Measurements from ENCODE around the gene HMGCS2. TPM values are rescaled to one million over a fixed set of nuclear protein-coding genes. Genes with fewer than 3 reads are reported as not detected.

The HMGCS2 gene
- total and polyA plus RNA-seq, 4 donors: 297 to 944 (median 841) TPM

DNA sequence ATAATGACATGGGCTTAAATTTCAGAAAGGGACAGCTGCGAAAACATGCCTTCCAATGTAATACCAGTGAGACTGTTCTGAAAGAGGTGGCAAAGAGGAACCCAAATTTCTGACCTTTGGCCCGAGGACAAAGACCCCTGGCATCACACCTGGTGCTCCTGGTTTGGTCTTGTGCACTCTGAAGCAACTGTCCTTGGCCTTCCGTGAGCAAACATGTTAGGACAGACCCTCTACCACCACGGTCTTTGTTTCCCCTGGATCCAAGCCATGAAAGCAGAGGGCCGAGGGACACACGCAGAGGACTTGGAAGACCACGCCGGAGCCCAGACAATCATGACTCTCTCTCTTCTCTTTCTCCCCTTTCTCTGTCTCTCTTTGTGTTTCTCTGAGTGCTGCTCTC, 36.5 kb upstream of the HMGCS2 start (continued):
- TF ChIP-seq, protein P1, sequence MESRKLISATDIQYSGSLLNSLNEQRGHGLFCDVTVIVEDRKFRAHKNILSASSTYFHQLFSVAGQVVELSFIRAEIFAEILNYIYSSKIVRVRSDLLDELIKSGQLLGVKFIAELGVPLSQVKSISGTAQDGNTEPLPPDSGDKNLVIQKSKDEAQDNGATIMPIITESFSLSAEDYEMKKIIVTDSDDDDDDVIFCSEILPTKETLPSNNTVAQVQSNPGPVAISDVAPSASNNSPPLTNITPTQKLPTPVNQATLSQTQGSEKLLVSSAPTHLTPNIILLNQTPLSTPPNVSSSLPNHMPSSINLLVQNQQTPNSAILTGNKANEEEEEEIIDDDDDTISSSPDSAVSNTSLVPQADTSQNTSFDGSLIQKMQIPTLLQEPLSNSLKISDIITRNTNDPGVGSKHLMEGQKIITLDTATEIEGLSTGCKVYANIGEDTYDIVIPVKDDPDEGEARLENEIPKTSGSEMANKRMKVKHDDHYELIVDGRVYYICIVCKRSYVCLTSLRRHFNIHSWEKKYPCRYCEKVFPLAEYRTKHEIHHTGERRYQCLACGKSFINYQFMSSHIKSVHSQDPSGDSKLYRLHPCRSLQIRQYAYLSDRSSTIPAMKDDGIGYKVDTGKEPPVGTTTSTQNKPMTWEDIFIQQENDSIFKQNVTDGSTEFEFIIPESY (IDR thresholded peaks at IDR 0.05): no peak
- TF ChIP-seq TAF1 (conservative IDR thresholded peaks at IDR 0.05): no peak

DNA sequence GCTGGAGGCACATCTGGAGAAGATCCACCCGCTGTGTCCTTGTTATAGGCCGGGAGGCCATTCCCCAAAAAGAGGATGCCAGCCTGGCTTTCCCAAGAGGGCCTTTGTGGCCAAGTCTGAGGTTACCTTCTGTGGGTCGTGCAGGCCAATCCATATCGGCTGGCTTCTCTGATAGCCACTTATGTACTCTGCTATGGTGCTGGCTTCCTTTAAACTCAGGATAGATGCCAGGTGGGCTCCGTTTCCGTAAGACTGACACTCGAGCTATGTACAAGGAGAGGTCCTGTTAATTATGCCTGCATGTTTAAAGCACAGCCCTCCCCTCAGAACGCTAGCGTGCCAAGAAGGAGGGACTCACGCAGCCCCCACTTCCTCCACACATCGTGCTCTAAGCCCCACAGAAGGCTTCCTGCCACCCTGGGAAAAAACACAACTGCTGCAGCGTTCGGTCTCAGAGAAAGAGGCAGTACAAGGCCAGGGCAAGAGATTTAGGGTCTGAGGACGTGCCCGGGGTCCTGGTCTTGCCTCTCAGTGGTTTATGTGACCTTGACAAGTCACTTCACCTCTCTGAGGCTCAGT, 31.0 kb upstream of the HMGCS2 start:
- 87% methylated on average over 15 of the region's 15 CpGs for WGBS
- H3K27me3 ChIP-seq (ENCODE audit: control insufficient read depth in 4 of 4, insufficient read depth in 4 of 4, low read length in 3 of 4): no peaks in the 10 kb centered on the region

DNA sequence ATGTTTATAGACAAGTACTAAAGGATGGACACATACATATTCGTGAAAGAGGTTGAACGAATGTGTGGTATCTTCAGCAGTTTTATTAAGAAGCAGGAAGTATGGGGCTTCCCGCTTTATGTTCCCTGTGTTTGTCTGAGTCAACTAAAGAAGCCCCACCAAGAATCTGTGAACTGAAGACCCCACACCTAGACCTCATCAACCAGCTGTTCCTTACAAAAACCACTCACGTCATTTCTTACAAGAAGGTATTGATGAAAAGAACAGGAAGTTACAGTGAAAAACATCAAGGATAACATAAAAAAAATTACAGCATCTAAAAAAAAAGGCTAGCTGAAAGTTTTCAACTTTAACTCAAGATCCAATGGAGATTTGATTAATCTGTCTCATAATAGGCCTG, 30.3 kb upstream of the HMGCS2 start:
- DNase-seq (ENCODE audit: low spot score): no peak
- WGBS: 94% methylated on average over 4 of the region's 4 CpGs
- H3K4me1 ChIP-seq (ENCODE audit: control insufficient read depth in 4 of 4, insufficient read depth in 4 of 4, low read length in 3 of 4): peaks cover 0 to 5% (median 0%) of the 10 kb centered on the region in 4 donors
- no peaks in the 10 kb centered on the region for H3K36me3 ChIP-seq (ENCODE audit: control insufficient read depth in 4 of 4, insufficient read depth in 3 of 4, low read depth in 1 of 4, low read length in 3 of 4)
- no peak overlapping the region for H3K9ac ChIP-seq (ENCODE audit: low read depth in 1 of 2, low read length in 2 of 2)
- H3K9me3 ChIP-seq (ENCODE audit: control insufficient read depth in 4 of 4, low read length in 3 of 4): no peaks in the 10 kb centered on the region
- no peaks in the 10 kb centered on the region for H3K27me3 ChIP-seq (ENCODE audit: control insufficient read depth in 4 of 4, insufficient read depth in 4 of 4, low read length in 3 of 4)
- H3K4me3 ChIP-seq (ENCODE audit: low read depth in 1 of 3, low read length in 3 of 3): no peak overlapping the region
- TF ChIP-seq FOXA1 (IDR thresholded peaks at IDR 0.05) (no peak), EGR1 (IDR thresholded peaks at IDR 0.05; ENCODE audit: low read depth in 2 of 2) (no peak), GABPA (IDR thresholded peaks at IDR 0.05 in 1 of 2, conservative IDR thresholded peaks at IDR 0.05 in 1 of 2) (no peak), YY1 (IDR thresholded peaks at IDR 0.05) (no peak), RAD21 (IDR thresholded peaks at IDR 0.05) (no peak), HNF4G (IDR thresholded peaks at IDR 0.05) (no peak)
- TF ChIP-seq, protein P2, sequence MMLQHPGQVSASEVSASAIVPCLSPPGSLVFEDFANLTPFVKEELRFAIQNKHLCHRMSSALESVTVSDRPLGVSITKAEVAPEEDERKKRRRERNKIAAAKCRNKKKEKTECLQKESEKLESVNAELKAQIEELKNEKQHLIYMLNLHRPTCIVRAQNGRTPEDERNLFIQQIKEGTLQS (IDR thresholded peaks at IDR 0.05): no peak
- no peak overlapping the region for H3K27ac ChIP-seq (ENCODE audit: low read depth in 1 of 2, low read length in 2 of 2)

More for the DNA sequence above, 31.0 kb upstream of the HMGCS2 start:
- TF ChIP-seq HNF4A (conservative IDR thresholded peaks at IDR 0.05) (no peak), NR2F2 (IDR thresholded peaks at IDR 0.05) (no peak), YY1 (IDR thresholded peaks at IDR 0.05) (no peak)
- TF ChIP-seq, protein P3, sequence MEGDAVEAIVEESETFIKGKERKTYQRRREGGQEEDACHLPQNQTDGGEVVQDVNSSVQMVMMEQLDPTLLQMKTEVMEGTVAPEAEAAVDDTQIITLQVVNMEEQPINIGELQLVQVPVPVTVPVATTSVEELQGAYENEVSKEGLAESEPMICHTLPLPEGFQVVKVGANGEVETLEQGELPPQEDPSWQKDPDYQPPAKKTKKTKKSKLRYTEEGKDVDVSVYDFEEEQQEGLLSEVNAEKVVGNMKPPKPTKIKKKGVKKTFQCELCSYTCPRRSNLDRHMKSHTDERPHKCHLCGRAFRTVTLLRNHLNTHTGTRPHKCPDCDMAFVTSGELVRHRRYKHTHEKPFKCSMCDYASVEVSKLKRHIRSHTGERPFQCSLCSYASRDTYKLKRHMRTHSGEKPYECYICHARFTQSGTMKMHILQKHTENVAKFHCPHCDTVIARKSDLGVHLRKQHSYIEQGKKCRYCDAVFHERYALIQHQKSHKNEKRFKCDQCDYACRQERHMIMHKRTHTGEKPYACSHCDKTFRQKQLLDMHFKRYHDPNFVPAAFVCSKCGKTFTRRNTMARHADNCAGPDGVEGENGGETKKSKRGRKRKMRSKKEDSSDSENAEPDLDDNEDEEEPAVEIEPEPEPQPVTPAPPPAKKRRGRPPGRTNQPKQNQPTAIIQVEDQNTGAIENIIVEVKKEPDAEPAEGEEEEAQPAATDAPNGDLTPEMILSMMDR (IDR thresholded peaks at IDR 0.05; ENCODE audit: low read depth, low read length, missing input control): no peak
- H3K9me3 ChIP-seq (ENCODE audit: control insufficient read depth in 4 of 4, low read length in 3 of 4): no peaks in the 10 kb centered on the region
- no peak overlapping the region for H3K4me3 ChIP-seq (ENCODE audit: low read depth in 1 of 3, low read length in 3 of 3)
- no peaks in the 10 kb centered on the region for H3K36me3 ChIP-seq (ENCODE audit: control insufficient read depth in 4 of 4, insufficient read depth in 3 of 4, low read depth in 1 of 4, low read length in 3 of 4)
- no peak overlapping the region for H3K27ac ChIP-seq (ENCODE audit: low read depth in 1 of 2, low read length in 2 of 2)
- DNase-seq (ENCODE audit: low spot score): no peak
- no peak overlapping the region for H3K9ac ChIP-seq (ENCODE audit: low read depth in 1 of 2, low read length in 2 of 2)
- H3K4me1 ChIP-seq (ENCODE audit: control insufficient read depth in 4 of 4, insufficient read depth in 4 of 4, low read length in 3 of 4): peaks cover 0 to 4% (median under 1%) of the 10 kb centered on the region in 4 donors

DNA sequence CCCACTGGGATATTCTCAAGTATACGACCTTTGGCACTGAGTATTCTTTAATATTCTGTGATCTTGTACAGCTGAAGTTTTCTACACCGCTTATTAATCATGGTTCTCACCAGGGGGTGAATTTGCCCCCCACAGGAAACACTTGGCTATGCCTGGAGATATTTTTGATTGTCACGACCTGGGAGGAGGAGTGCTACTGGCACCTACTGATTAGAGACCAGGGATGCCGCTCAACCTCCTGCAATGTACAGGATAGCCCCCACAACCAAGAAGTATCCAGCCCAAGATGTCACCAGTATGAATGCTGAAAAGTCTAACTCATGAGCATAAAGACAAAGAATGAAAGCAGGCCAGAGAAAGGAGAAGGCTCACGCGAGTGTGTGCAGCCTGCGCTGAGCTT, 28.9 kb upstream of the HMGCS2 start:
- peaks cover 0 to 5% (median 0%) of the 10 kb centered on the region in 4 donors for H3K4me1 ChIP-seq (ENCODE audit: control insufficient read depth in 4 of 4, insufficient read depth in 4 of 4, low read length in 3 of 4)
- no peak overlapping the region for H3K9ac ChIP-seq (ENCODE audit: low read depth in 1 of 2, low read length in 2 of 2)

More for the DNA sequence above, 28.9 kb upstream of the HMGCS2 start:
- DNase-seq (ENCODE audit: low spot score): no peak
- Histone ChIP-seq H3K27me3 (ENCODE audit: control insufficient read depth in 4 of 4, insufficient read depth in 4 of 4, low read length in 3 of 4) (no peaks in the 10 kb centered on the region), H3K9me3 (ENCODE audit: control insufficient read depth in 4 of 4, low read length in 3 of 4) (no peaks in the 10 kb centered on the region), H3K36me3 (ENCODE audit: control insufficient read depth in 4 of 4, insufficient read depth in 3 of 4, low read depth in 1 of 4, low read length in 3 of 4) (no peaks in the 10 kb centered on the region), H3K4me3 (ENCODE audit: low read depth in 1 of 3, low read length in 3 of 3) (no peak overlapping the region), H3K27ac (ENCODE audit: low read depth in 1 of 2, low read length in 2 of 2) (no peak overlapping the region)
- no peak for TF ChIP-seq EGR1 (IDR thresholded peaks at IDR 0.05; ENCODE audit: low read depth in 2 of 2)
- TF ChIP-seq, protein P3 (IDR thresholded peaks at IDR 0.05; ENCODE audit: low read depth, low read length, missing input control): no peak
- no peak for TF ChIP-seq NR2F2 (IDR thresholded peaks at IDR 0.05)
- TF ChIP-seq YY1 (IDR thresholded peaks at IDR 0.05): no peak
- TF ChIP-seq, protein P2 (IDR thresholded peaks at IDR 0.05): no peak
- TF ChIP-seq, protein P4, sequence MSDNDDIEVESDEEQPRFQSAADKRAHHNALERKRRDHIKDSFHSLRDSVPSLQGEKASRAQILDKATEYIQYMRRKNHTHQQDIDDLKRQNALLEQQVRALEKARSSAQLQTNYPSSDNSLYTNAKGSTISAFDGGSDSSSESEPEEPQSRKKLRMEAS (IDR thresholded peaks at IDR 0.05): no peak
- no peak for TF ChIP-seq FOXA1 (IDR thresholded peaks at IDR 0.05)
- no peak for TF ChIP-seq JUND (IDR thresholded peaks at IDR 0.05)
- TF ChIP-seq GABPA (IDR thresholded peaks at IDR 0.05 in 1 of 2, conservative IDR thresholded peaks at IDR 0.05 in 1 of 2): no peak
- TF ChIP-seq TAF1 (conservative IDR thresholded peaks at IDR 0.05): no peak
- no peak for TF ChIP-seq RXRA (IDR thresholded peaks at IDR 0.05)
- TF ChIP-seq, protein P1 (IDR thresholded peaks at IDR 0.05): no peak
- no peak for TF ChIP-seq FOXA2 (IDR thresholded peaks at IDR 0.05)
- 93% methylated on average over 7 of the region's 7 CpGs for WGBS
